Stomach (tissue), 9 donors: ENCODE measurements around the gene DRP2. TPM values are rescaled to one million over a fixed set of nuclear protein-coding genes. Genes with fewer than 3 reads are reported as not detected.

Experiments used
- DNase-seq, 2 donors: peaks; one replicate each; pipeline versions ENCODE4 v3.0.0 to v3.0.0-alpha.2; 2013 to 2019
- H3K27ac ChIP-seq, 5 donors: fragments of 200-600 bp in 4 of 5; sonication (generic) in 4 of 5; one replicate each; pipeline ENCODE4 v1.5.1; 2013 to 2019; ENCODE audit warnings: mild to moderate bottlenecking in 1 of 5, moderate library complexity in 1 of 5
- H3K27me3 ChIP-seq, 3 donors: fragments of 200-600 bp; sonication (generic); one replicate each; pipeline ENCODE4 v1.5.1; 2017 to 2019; ENCODE audit warnings: mixed run types in 1 of 3
- H3K36me3 ChIP-seq, 4 donors: fragments of 200-600 bp; sonication (generic); 1 replicate in 3 of 4; 2 replicates in 1 of 4; pipeline ENCODE4 v1.5.1; 2016 to 2019
- H3K4me1 ChIP-seq, 4 donors: fragments of 200-600 bp; sonication (generic); one replicate each; pipeline ENCODE4 v1.5.1; 2016 to 2019
- H3K4me3 ChIP-seq, 4 donors: fragments of 200-600 bp; sonication (generic) in 3 of 4; one replicate each; pipeline ENCODE4 v1.5.1; 2016 to 2019; ENCODE audit warnings: mild to moderate bottlenecking in 1 of 4
- H3K9me3 ChIP-seq, 4 donors: fragments of 200-600 bp; sonication (generic); one replicate each; pipeline ENCODE4 v1.5.1; 2016 to 2019
- EP300 ChIP-seq: sonication (generic); formaldehyde crosslinking; IDR thresholded peaks from one replicate; pipeline ENCODE4 v1.6.1; 2017; ENCODE audit warnings: antibody characterized with exemption
- POLR2A ChIP-seq, 4 donors: fragments of 450-650 bp; IDR thresholded peaks; one replicate each; pipeline ENCODE4 v1.6.1; 2016; ENCODE audit warnings: antibody characterized with exemption in 4 of 4, control low read depth in 2 of 4, mild to moderate bottlenecking in 1 of 4, moderate library complexity in 1 of 4
- POLR2AphosphoS5 ChIP-seq, 3 donors: sonication (generic); formaldehyde crosslinking; IDR thresholded peaks; one replicate each; pipeline ENCODE4 v1.6.1; 2016; ENCODE audit warnings: antibody characterized with exemption in 3 of 3
- WGBS, 5 donors: extraction: QIAGEN DNeasy Blood & Tissue Kit in 3 of 5; methylation state at CpG; one replicate each; pipeline versions ENCODE4 v1.1.5 to v1.1.7; 2013 to 2018; 5-methylcytosine and 5-hydroxymethylcytosine counted together
- intact Hi-C: fragments of 100-400 bp; cut with DNase I; formaldehyde crosslinking; loops from one replicate; pipeline ENCODE4 v1.15.1; 2023; ENCODE audit warnings: low total_unique reads
- polyA plus RNA-seq, 3 donors: library from polyadenylated mRNA; stranded (reverse); fragments of 200-250 nt; gene quantifications; one replicate each; pipeline ENCODE4 v1.2.3, GENCODE V29; 2013
- total RNA-seq, 5 donors: library from RNA; depleted of rRNA; stranded (reverse); fragments of >200 nt; gene quantifications; one replicate each; pipeline versions ENCODE4 v1.1.0 to v1.2.3, GENCODE V29; 2014 to 2016
- TF ChIP-seq, protein P1 (sequence below), 7 experiments: fragments of 450-650 bp in 4 of 7; fragments of 200-600 bp in 3 of 7; sonication (generic) in 3 of 7; IDR thresholded peaks; one replicate each; pipeline ENCODE4 v1.5.1; 2016 to 2019; ENCODE audit warnings: antibody characterized with exemption in 7 of 7, control low read depth in 2 of 7, mild to moderate bottlenecking in 1 of 7
- donor health status: healthy with polysubstance abuse.
- donor health status: Bipolar disorder and iron deficiency.
- donor health status: healthy.

The DRP2 gene
- total and polyA plus RNA-seq, 8 donors, result 0.08 to 1.2 (median 0.61) TPM; not detected in 4

DNA sequence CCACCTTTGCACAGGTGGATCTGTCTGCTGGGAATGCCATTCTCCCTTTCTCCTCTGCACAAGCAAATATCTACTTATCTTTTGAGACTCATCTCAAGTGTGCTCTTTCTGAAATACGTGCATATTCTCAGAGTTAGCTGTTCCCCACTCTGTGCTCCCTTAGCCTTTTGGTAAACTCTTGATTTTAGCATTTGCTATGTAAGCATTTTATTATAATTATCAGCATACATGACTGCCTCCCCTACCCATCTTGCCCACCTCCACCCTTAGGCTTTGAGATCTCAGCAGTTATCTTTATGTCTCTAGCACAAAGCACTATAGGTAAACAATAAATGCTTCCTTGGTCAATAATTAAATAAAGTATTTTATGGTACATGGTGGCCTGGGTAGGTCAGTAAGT lies 11.5 kb downstream of the DRP2 start:
- Histone ChIP-seq H3K9me3 (no peaks in the 10 kb centered on the region), H3K4me3 (no peak overlapping the region), H3K27me3 (no peaks in the 10 kb centered on the region), H3K27ac (no peak overlapping the region), H3K4me1 (no peaks in the 10 kb centered on the region), H3K36me3 (no peaks in the 10 kb centered on the region)
- TF ChIP-seq, protein P1, sequence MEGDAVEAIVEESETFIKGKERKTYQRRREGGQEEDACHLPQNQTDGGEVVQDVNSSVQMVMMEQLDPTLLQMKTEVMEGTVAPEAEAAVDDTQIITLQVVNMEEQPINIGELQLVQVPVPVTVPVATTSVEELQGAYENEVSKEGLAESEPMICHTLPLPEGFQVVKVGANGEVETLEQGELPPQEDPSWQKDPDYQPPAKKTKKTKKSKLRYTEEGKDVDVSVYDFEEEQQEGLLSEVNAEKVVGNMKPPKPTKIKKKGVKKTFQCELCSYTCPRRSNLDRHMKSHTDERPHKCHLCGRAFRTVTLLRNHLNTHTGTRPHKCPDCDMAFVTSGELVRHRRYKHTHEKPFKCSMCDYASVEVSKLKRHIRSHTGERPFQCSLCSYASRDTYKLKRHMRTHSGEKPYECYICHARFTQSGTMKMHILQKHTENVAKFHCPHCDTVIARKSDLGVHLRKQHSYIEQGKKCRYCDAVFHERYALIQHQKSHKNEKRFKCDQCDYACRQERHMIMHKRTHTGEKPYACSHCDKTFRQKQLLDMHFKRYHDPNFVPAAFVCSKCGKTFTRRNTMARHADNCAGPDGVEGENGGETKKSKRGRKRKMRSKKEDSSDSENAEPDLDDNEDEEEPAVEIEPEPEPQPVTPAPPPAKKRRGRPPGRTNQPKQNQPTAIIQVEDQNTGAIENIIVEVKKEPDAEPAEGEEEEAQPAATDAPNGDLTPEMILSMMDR (IDR thresholded peaks at IDR 0.05), result no peak
- 64 to 94% (median 75%) methylated on average over 1 of the region's 1 CpG for WGBS, 5 donors
- intact Hi-C loops, result no loop called here
- no peak for DNase-seq

DNA sequence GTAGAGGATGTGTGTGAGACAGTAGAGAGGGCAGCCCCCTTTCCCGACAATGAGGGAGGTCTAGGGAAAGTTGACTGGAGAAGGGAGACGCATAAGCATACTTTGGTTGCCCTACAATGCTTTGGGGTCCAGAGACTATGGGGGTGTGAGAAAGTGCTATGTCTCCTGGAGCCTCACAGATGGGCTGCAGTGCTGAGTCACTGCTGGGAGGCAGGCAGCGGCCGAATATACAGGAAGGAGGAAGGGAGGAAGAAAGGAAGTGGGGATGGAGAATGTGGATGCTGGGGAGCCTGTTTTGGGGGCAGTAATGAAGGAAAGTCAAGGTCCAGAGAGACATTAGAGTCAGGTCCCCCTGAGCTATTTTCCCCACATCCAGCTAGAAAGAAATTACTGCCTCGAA lies 12.7 kb downstream of the DRP2 start:
- no peak overlapping the region for H3K27ac ChIP-seq
- no peaks in the 10 kb centered on the region for H3K36me3 ChIP-seq
- no peaks in the 10 kb centered on the region for H3K9me3 ChIP-seq
- no peak for DNase-seq
- intact Hi-C loops, result no loop called here
- H3K27me3 ChIP-seq, result no peaks in the 10 kb centered on the region
- H3K4me3 ChIP-seq, result no peak overlapping the region
- TF ChIP-seq, protein P1 (IDR thresholded peaks at IDR 0.05), result no peak
- 70 to 89% (median 81%) methylated on average over 5 of the region's 5 CpGs for WGBS, 5 donors
- H3K4me1 ChIP-seq, result no peaks in the 10 kb centered on the region

DNA sequence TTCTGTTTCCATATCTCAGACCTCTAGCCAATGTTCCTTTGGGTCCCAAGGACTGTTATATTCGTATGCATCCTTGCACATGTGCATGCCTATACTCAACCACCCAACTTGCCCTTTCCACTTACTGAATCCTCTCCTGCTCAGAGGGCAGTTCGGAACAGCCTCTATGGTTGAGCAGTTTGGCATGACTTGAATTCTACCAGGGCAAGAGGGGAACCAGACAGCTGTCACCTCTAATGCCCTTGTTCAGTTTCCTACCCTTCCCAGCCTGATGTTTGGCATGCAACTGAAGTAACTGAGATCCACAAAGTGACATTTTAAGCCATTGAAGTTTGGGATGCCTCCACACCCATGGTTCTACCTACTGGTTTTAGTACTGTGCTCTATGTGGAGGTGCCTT lies 17.5 kb downstream of the DRP2 start:
- peaks cover 0 to 2% (median 0%) of the 10 kb centered on the region in 3 donors for H3K27me3 ChIP-seq

DNA sequence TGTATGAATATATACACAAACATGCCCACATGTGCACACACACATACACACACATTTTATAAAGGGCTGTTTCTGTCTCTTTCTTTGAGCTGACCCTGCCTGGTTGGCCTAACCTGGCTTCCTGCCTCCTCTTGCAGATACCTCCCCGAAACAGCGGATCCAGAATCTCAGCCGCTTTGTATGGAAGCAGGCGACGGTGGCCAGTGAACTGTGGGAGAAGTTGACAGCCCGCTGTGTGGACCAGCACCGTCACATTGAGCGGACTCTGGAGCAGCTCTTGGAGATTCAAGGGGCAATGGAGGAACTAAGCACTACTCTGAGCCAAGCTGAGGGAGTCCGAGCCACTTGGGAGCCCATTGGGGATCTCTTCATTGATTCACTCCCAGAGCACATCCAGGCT lies 21.9 kb downstream of the DRP2 start:
- Histone ChIP-seq H3K27ac (no peak overlapping the region), H3K4me3 (no peak overlapping the region), H3K27me3 (peaks cover 0 to 9% (median 0%) of the 10 kb centered on the region in 3 donors), H3K4me1 (no peaks in the 10 kb centered on the region), H3K9me3 (no peaks in the 10 kb centered on the region), H3K36me3 (no peaks in the 10 kb centered on the region)
- 82 to 97% (median 90%) methylated on average over 8 to 9 of the region's 9 CpGs for WGBS, 5 donors
- intact Hi-C loops, result no loop called here
- DNase-seq, result no peak
- no peak for TF ChIP-seq EP300
- TF ChIP-seq POLR2A (IDR thresholded peaks at IDR 0.05), result no peak
- no peak for TF ChIP-seq POLR2AphosphoS5 (IDR thresholded peaks at IDR 0.05)
- TF ChIP-seq, protein P1 (IDR thresholded peaks at IDR 0.05), result no peak

More for the DNA sequence above, 17.5 kb downstream of the DRP2 start:
- no peaks in the 10 kb centered on the region for H3K4me1 ChIP-seq
- DNase-seq, result no peak
- no peaks in the 10 kb centered on the region for H3K9me3 ChIP-seq
- intact Hi-C loops, result no loop called here
- H3K27ac ChIP-seq, result no peak overlapping the region
- no peaks in the 10 kb centered on the region for H3K36me3 ChIP-seq
- no peak for TF ChIP-seq POLR2AphosphoS5 (IDR thresholded peaks at IDR 0.05)
- TF ChIP-seq, protein P1 (IDR thresholded peaks at IDR 0.05), result no peak
- TF ChIP-seq EP300, result no peak
- no peak for TF ChIP-seq POLR2A (IDR thresholded peaks at IDR 0.05)
- WGBS, 5 donors, result 33 to 87% (median 71%) methylated on average over 2 of the region's 2 CpGs
- no peak overlapping the region for H3K4me3 ChIP-seq

DNA sequence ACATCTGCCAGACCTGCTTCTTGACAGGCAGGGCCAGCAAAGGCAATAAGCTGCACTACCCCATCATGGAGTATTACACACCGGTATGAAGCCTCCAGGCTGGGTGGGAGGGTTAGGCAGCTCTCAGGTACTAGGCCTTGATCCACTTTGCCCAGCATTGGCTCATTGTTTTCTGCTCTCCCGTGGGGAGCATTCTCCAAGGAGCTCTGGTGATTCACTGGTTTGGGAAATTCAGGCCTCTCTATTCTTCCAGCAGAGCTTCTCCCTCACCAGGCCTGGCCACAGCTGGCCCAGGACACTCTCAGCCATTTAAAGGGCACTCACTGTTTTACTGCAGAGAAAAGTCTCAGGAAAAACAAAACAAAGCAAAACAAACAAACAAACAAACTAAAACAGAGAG lies 33.0 kb downstream of the DRP2 start:
- no peak for DNase-seq
- Histone ChIP-seq H3K4me1 (no peaks in the 10 kb centered on the region), H3K27me3 (no peaks in the 10 kb centered on the region), H3K4me3 (no peak overlapping the region), H3K27ac (no peak overlapping the region), H3K36me3 (no peaks in the 10 kb centered on the region), H3K9me3 (no peaks in the 10 kb centered on the region)
- TF ChIP-seq, protein P1 (IDR thresholded peaks at IDR 0.05), result no peak
- no peak for TF ChIP-seq POLR2AphosphoS5 (IDR thresholded peaks at IDR 0.05)
- no peak for TF ChIP-seq EP300
- TF ChIP-seq POLR2A (IDR thresholded peaks at IDR 0.05), result no peak
- intact Hi-C loops, result no loop called here
- WGBS, 5 donors, result 55 to 89% (median 72%) methylated on average over 2 of the region's 2 CpGs
